Skeletal muscle satellite cell (primary cell): ENCODE measurements around the gene PTPRC.

Experiments used
- H3K27me3 ChIP-seq: 2 replicates; pipeline ENCODE4 v1.7.0; 2013; ENCODE audit warnings: low read length; ENCODE audit not compliant: control insufficient read depth, insufficient read depth
- H3K36me3 ChIP-seq: 2 replicates; pipeline ENCODE4 v1.7.0; 2013; ENCODE audit warnings: mild to moderate bottlenecking, control low read depth, low read length; ENCODE audit not compliant: insufficient read depth
- H3K4me1 ChIP-seq: 2 replicates; pipeline ENCODE4 v1.7.0; 2013; ENCODE audit warnings: low read length; ENCODE audit not compliant: control insufficient read depth, insufficient read depth
- H3K4me2 ChIP-seq: 2 replicates; pipeline ENCODE4 v1.7.0; 2013; ENCODE audit warnings: mild to moderate bottlenecking, low read length
- H3K4me3 ChIP-seq: 2 replicates; pipeline ENCODE4 v1.7.0; 2013; ENCODE audit warnings: low read length
- H3K9ac ChIP-seq: 2 replicates; pipeline ENCODE4 v1.7.0; 2013; ENCODE audit warnings: mild to moderate bottlenecking, low read depth, low read length, moderate library complexity
- H3K9me3 ChIP-seq: replicated peaks from 2 replicates; pipeline ENCODE4 v1.7.0; 2013; ENCODE audit warnings: mild to moderate bottlenecking, control low read depth, low read length

Gene PTPRC

GRCh38 chr1:198750081-198750480 lies 111.2 kb downstream of the PTPRC start:
- H3K4me3 ChIP-seq, result no peak overlapping the region
- no peaks in the 10 kb centered on the region for H3K36me3 ChIP-seq
- no peaks in the 10 kb centered on the region for H3K27me3 ChIP-seq
- peaks cover 10% of the 10 kb centered on the region for H3K4me1 ChIP-seq
- H3K4me2 ChIP-seq, result no peak overlapping the region
- H3K9me3 ChIP-seq, result no peaks in the 10 kb centered on the region
- H3K9ac ChIP-seq, result no peak overlapping the region

GRCh38 chr1:198751741-198752140 lies 112.9 kb downstream of the PTPRC start:
- no peaks in the 10 kb centered on the region for H3K27me3 ChIP-seq
- H3K4me1 ChIP-seq, result peaks cover 10% of the 10 kb centered on the region
- H3K9me3 ChIP-seq, result no peaks in the 10 kb centered on the region
- no peak overlapping the region for H3K4me3 ChIP-seq
- no peak overlapping the region for H3K9ac ChIP-seq
- no peak overlapping the region for H3K4me2 ChIP-seq
- no peaks in the 10 kb centered on the region for H3K36me3 ChIP-seq

GRCh38 chr1:198754670-198755069 lies 115.8 kb downstream of the PTPRC start:
- no peaks in the 10 kb centered on the region for H3K27me3 ChIP-seq
- H3K9ac ChIP-seq, result no peak overlapping the region
- H3K36me3 ChIP-seq, result no peaks in the 10 kb centered on the region
- H3K9me3 ChIP-seq, result no peaks in the 10 kb centered on the region
- no peak overlapping the region for H3K4me2 ChIP-seq
- peaks cover 10% of the 10 kb centered on the region for H3K4me1 ChIP-seq
- H3K4me3 ChIP-seq, result no peak overlapping the region

GRCh38 chr1:198755715-198756114 lies 116.9 kb downstream of the PTPRC start:
- Histone ChIP-seq H3K9me3 (no peaks in the 10 kb centered on the region), H3K4me2 (no peak overlapping the region), H3K36me3 (no peaks in the 10 kb centered on the region), H3K4me1 (peaks cover 10% of the 10 kb centered on the region), H3K4me3 (no peak overlapping the region), H3K9ac (no peak overlapping the region), H3K27me3 (no peaks in the 10 kb centered on the region)

GRCh38 chr1:198756470-198756869 lies 117.6 kb downstream of the PTPRC start:
- Histone ChIP-seq H3K27me3 (no peaks in the 10 kb centered on the region), H3K4me1 (peaks cover 10% of the 10 kb centered on the region), H3K4me3 (no peak overlapping the region), H3K4me2 (no peak overlapping the region), H3K9me3 (no peaks in the 10 kb centered on the region), H3K36me3 (no peaks in the 10 kb centered on the region), H3K9ac (no peak overlapping the region)

- H3K27me3 ChIP-seq, result no peaks in the 10 kb centered on the region
- H3K9me3 ChIP-seq, result no peaks in the 10 kb centered on the region
- H3K4me3 ChIP-seq, result no peak overlapping the region
Observed at GRCh38 chr1:198761859-198762616, 123.2 kb downstream of the PTPRC start.

GRCh38 chr1:198763298-198763714 lies 124.5 kb downstream of the PTPRC start:
- no peaks in the 10 kb centered on the region for H3K9me3 ChIP-seq
- H3K9ac ChIP-seq, result no peak overlapping the region
- no peaks in the 10 kb centered on the region for H3K36me3 ChIP-seq
- no peak overlapping the region for H3K4me3 ChIP-seq
- peaks cover 9% of the 10 kb centered on the region for H3K4me1 ChIP-seq
- no peak overlapping the region for H3K4me2 ChIP-seq
- no peaks in the 10 kb centered on the region for H3K27me3 ChIP-seq

More at GRCh38 chr1:198761859-198762616, 123.2 kb downstream of the PTPRC start:
- Histone ChIP-seq H3K36me3 (no peaks in the 10 kb centered on the region), H3K4me2 (no peak overlapping the region), H3K9ac (no peak overlapping the region), H3K4me1 (peaks cover 9% of the 10 kb centered on the region)

- H3K4me2 ChIP-seq, result no peak overlapping the region
- no peaks in the 10 kb centered on the region for H3K36me3 ChIP-seq
- no peak overlapping the region for H3K4me3 ChIP-seq
- H3K9me3 ChIP-seq, result no peaks in the 10 kb centered on the region
- H3K9ac ChIP-seq, result no peak overlapping the region
- no peaks in the 10 kb centered on the region for H3K27me3 ChIP-seq
- peaks cover 9% of the 10 kb centered on the region for H3K4me1 ChIP-seq
Observed at GRCh38 chr1:198764748-198765147, 125.9 kb downstream of the PTPRC start.

- H3K4me3 ChIP-seq, result no peak overlapping the region
- peaks cover 9% of the 10 kb centered on the region for H3K4me1 ChIP-seq
- no peak overlapping the region for H3K9ac ChIP-seq
- no peak overlapping the region for H3K4me2 ChIP-seq
- no peaks in the 10 kb centered on the region for H3K36me3 ChIP-seq
- no peaks in the 10 kb centered on the region for H3K27me3 ChIP-seq
- H3K9me3 ChIP-seq, result no peaks in the 10 kb centered on the region
Observed at GRCh38 chr1:198765416-198765815, 126.6 kb downstream of the PTPRC start.

- Histone ChIP-seq H3K36me3 (no peaks in the 10 kb centered on the region), H3K9ac (no peak overlapping the region), H3K4me2 (no peak overlapping the region), H3K27me3 (no peaks in the 10 kb centered on the region), H3K4me3 (no peak overlapping the region), H3K4me1 (peaks cover 14% of the 10 kb centered on the region), H3K9me3 (no peaks in the 10 kb centered on the region)
Observed at GRCh38 chr1:198771563-198772153, 132.8 kb downstream of the PTPRC start.

GRCh38 chr1:198772626-198773025 lies 133.8 kb downstream of the PTPRC start:
- Histone ChIP-seq H3K4me2 (no peak overlapping the region), H3K9me3 (no peaks in the 10 kb centered on the region), H3K4me3 (no peak overlapping the region), H3K9ac (no peak overlapping the region), H3K4me1 (peaks cover 23% of the 10 kb centered on the region), H3K36me3 (no peaks in the 10 kb centered on the region), H3K27me3 (no peaks in the 10 kb centered on the region)

GRCh38 chr1:198773030-198773429 lies 134.2 kb downstream of the PTPRC start:
- H3K36me3 ChIP-seq, result no peaks in the 10 kb centered on the region
- no peak overlapping the region for H3K4me3 ChIP-seq
- no peaks in the 10 kb centered on the region for H3K27me3 ChIP-seq
- H3K4me1 ChIP-seq, result peaks cover 27% of the 10 kb centered on the region
- H3K4me2 ChIP-seq, result no peak overlapping the region
- no peak overlapping the region for H3K9ac ChIP-seq
- H3K9me3 ChIP-seq, result no peaks in the 10 kb centered on the region
